Activated naive CD8-positive, alpha-beta T cell (primary cell): Measurements from ENCODE around the gene ACP6.

Experiments used
- H3K27ac Mint-ChIP-seq: one replicate; pipeline ENCODE4 v1.8.0; 2021; ENCODE audit warnings: mixed read lengths
- H3K27me3 Mint-ChIP-seq: one replicate; pipeline ENCODE4 v1.8.0; 2021; ENCODE audit warnings: mixed read lengths
- H3K36me3 Mint-ChIP-seq: one replicate; pipeline ENCODE4 v1.8.0; 2021; ENCODE audit warnings: mixed read lengths
- H3K4me1 Mint-ChIP-seq: one replicate; pipeline ENCODE4 v1.8.0; 2021; ENCODE audit warnings: low read depth, mixed read lengths
- H3K4me3 Mint-ChIP-seq: one replicate; pipeline ENCODE4 v1.8.0; 2021; ENCODE audit warnings: mild to moderate bottlenecking, mixed read lengths
- H3K9me3 Mint-ChIP-seq: one replicate; pipeline ENCODE4 v1.8.0; 2021; ENCODE audit warnings: low read depth, mixed read lengths

ACP6 gene

GRCh38 chr1:147673406-147673805, 3.1 kb upstream of the ACP6 start:
- no peak overlapping the region for H3K4me3 Mint-ChIP-seq
- H3K9me3 Mint-ChIP-seq: peaks cover 4% of the 10 kb centered on the region
- no peaks in the 10 kb centered on the region for H3K36me3 Mint-ChIP-seq
- no peaks in the 10 kb centered on the region for H3K27me3 Mint-ChIP-seq
- peaks cover 17% of the 10 kb centered on the region for H3K4me1 Mint-ChIP-seq
- no peak overlapping the region for H3K27ac Mint-ChIP-seq

- H3K9me3 Mint-ChIP-seq: no peaks in the 10 kb centered on the region
- peak overlapping the region; percentile 83 for H3K27ac Mint-ChIP-seq
- H3K4me3 Mint-ChIP-seq: peak overlapping the region; percentile 94
- H3K4me1 Mint-ChIP-seq: peaks cover 28% of the 10 kb centered on the region
- H3K36me3 Mint-ChIP-seq: no peaks in the 10 kb centered on the region
- H3K27me3 Mint-ChIP-seq: no peaks in the 10 kb centered on the region
These were observed 630 bp downstream of the ACP6 start for GRCh38 chr1:147669469-147670318.

GRCh38 chr1:147665521-147665920, 4.8 kb downstream of the ACP6 start:
- no peak overlapping the region for H3K4me3 Mint-ChIP-seq
- H3K27me3 Mint-ChIP-seq: no peaks in the 10 kb centered on the region
- peaks cover 14% of the 10 kb centered on the region for H3K36me3 Mint-ChIP-seq
- no peaks in the 10 kb centered on the region for H3K9me3 Mint-ChIP-seq
- H3K27ac Mint-ChIP-seq: no peak overlapping the region
- H3K4me1 Mint-ChIP-seq: peaks cover 35% of the 10 kb centered on the region

- H3K9me3 Mint-ChIP-seq: no peaks in the 10 kb centered on the region
- H3K4me3 Mint-ChIP-seq: no peak overlapping the region
- no peaks in the 10 kb centered on the region for H3K27me3 Mint-ChIP-seq
- peaks cover 29% of the 10 kb centered on the region for H3K4me1 Mint-ChIP-seq
- H3K27ac Mint-ChIP-seq: no peak overlapping the region
- peaks cover 14% of the 10 kb centered on the region for H3K36me3 Mint-ChIP-seq
These were observed 6.1 kb downstream of the ACP6 start for GRCh38 chr1:147664206-147664605.

- Mint-ChIP-seq H3K27me3 (no peaks in the 10 kb centered on the region), H3K36me3 (peaks cover 2% of the 10 kb centered on the region), H3K4me3 (no peak overlapping the region), H3K9me3 (no peaks in the 10 kb centered on the region), H3K4me1 (no peaks in the 10 kb centered on the region), H3K27ac (no peak overlapping the region)
These were observed 15.8 kb downstream of the ACP6 start for GRCh38 chr1:147654511-147654910.

GRCh38 chr1:147652306-147652705, 18.0 kb downstream of the ACP6 start:
- Mint-ChIP-seq H3K4me3 (no peak overlapping the region), H3K36me3 (peaks cover 5% of the 10 kb centered on the region), H3K27me3 (no peaks in the 10 kb centered on the region), H3K4me1 (peaks cover 22% of the 10 kb centered on the region), H3K9me3 (no peaks in the 10 kb centered on the region), H3K27ac (no peak overlapping the region)

GRCh38 chr1:147651466-147651865, 18.9 kb downstream of the ACP6 start:
- H3K36me3 Mint-ChIP-seq: peaks cover 5% of the 10 kb centered on the region
- H3K4me3 Mint-ChIP-seq: no peak overlapping the region
- H3K4me1 Mint-ChIP-seq: peaks cover 30% of the 10 kb centered on the region
- no peak overlapping the region for H3K27ac Mint-ChIP-seq
- H3K9me3 Mint-ChIP-seq: no peaks in the 10 kb centered on the region
- H3K27me3 Mint-ChIP-seq: no peaks in the 10 kb centered on the region

- Mint-ChIP-seq H3K27ac (no peak overlapping the region), H3K4me1 (peaks cover 49% of the 10 kb centered on the region), H3K9me3 (no peaks in the 10 kb centered on the region), H3K36me3 (peaks cover 10% of the 10 kb centered on the region), H3K27me3 (no peaks in the 10 kb centered on the region), H3K4me3 (no peak overlapping the region)
These were observed 21.4 kb downstream of the ACP6 start for GRCh38 chr1:147648933-147649332.

GRCh38 chr1:147647796-147648633, 22.3 kb downstream of the ACP6 start:
- H3K9me3 Mint-ChIP-seq: no peaks in the 10 kb centered on the region
- peak overlapping the region; percentile 37 for H3K27ac Mint-ChIP-seq
- H3K4me3 Mint-ChIP-seq: peak overlapping the region; percentile 32
- no peaks in the 10 kb centered on the region for H3K27me3 Mint-ChIP-seq
- peaks cover 49% of the 10 kb centered on the region for H3K4me1 Mint-ChIP-seq
- H3K36me3 Mint-ChIP-seq: peaks cover 10% of the 10 kb centered on the region

- no peaks in the 10 kb centered on the region for H3K9me3 Mint-ChIP-seq
- H3K27me3 Mint-ChIP-seq: no peaks in the 10 kb centered on the region
- peaks cover 12% of the 10 kb centered on the region for H3K36me3 Mint-ChIP-seq
- no peak overlapping the region for H3K27ac Mint-ChIP-seq
- peaks cover 53% of the 10 kb centered on the region for H3K4me1 Mint-ChIP-seq
- no peak overlapping the region for H3K4me3 Mint-ChIP-seq
These were observed 26.4 kb downstream of the ACP6 start for GRCh38 chr1:147643974-147644373.

- Mint-ChIP-seq H3K4me1 (peaks cover 33% of the 10 kb centered on the region), H3K4me3 (no peak overlapping the region), H3K36me3 (peaks cover 12% of the 10 kb centered on the region), H3K27me3 (no peaks in the 10 kb centered on the region), H3K9me3 (no peaks in the 10 kb centered on the region), H3K27ac (no peak overlapping the region)
These were observed 28.4 kb downstream of the ACP6 start for GRCh38 chr1:147641695-147642592.

GRCh38 chr1:147641291-147641690, 29.0 kb downstream of the ACP6 start:
- Mint-ChIP-seq H3K36me3 (peaks cover 12% of the 10 kb centered on the region), H3K9me3 (no peaks in the 10 kb centered on the region), H3K27ac (no peak overlapping the region), H3K27me3 (no peaks in the 10 kb centered on the region), H3K4me3 (no peak overlapping the region), H3K4me1 (peaks cover 26% of the 10 kb centered on the region)

GRCh38 chr1:147640553-147641165, 29.7 kb downstream of the ACP6 start:
- Mint-ChIP-seq H3K4me3 (no peak overlapping the region), H3K4me1 (peaks cover 20% of the 10 kb centered on the region), H3K9me3 (no peaks in the 10 kb centered on the region), H3K27ac (no peak overlapping the region), H3K36me3 (peaks cover 12% of the 10 kb centered on the region), H3K27me3 (no peaks in the 10 kb centered on the region)

GRCh38 chr1:147636314-147636713, 34.0 kb downstream of the ACP6 start:
- H3K27me3 Mint-ChIP-seq: no peaks in the 10 kb centered on the region
- no peak overlapping the region for H3K4me3 Mint-ChIP-seq
- peaks cover 3% of the 10 kb centered on the region for H3K36me3 Mint-ChIP-seq
- H3K9me3 Mint-ChIP-seq: no peaks in the 10 kb centered on the region
- H3K4me1 Mint-ChIP-seq: peaks cover 2% of the 10 kb centered on the region
- no peak overlapping the region for H3K27ac Mint-ChIP-seq
